Endothelial cell of umbilical vein (primary cell): Measurements from ENCODE around the gene JTB. TPM values are rescaled to one million over a fixed set of nuclear protein-coding genes. Genes with fewer than 3 reads are reported as not detected.

ENCODE experiments used
- BruUV-seq: library from RNA; stranded (reverse); fragments of 400-500 nt; replicated peaks from 2 replicates; lab custom pipeline; 2021; lab: Mats Ljungman, UMichigan
- CTCF ChIA-PET: fragments of 300-600, 350-600 bp; sonication (Branson Sonifier 250); formaldehyde crosslinking; loops from one replicate; lab custom pipeline; 2021; ENCODE audit warnings: antibody characterized with exemption, inconsistent platforms; lab: Charles Lee
- POLR2A ChIA-PET: fragments of 300-600, 350-600 bp; sonication (Branson Sonifier 250); formaldehyde crosslinking; loops from one replicate; lab custom pipeline; 2021; ENCODE audit warnings: antibody characterized with exemption, inconsistent platforms; lab: Charles Lee
- DNase-seq: peaks from one replicate; pipeline ENCODE4 v3.0.0-alpha.2; 2011; ENCODE audit warnings: low read depth, low spot score
- FAIRE-seq: peaks from 2 replicates; lab custom pipeline; 2011; peaks lifted over from hg19 to GRCh38; lab: Jason Lieb, UNC
- H2AFZ ChIP-seq: 2 replicates; pipeline ENCODE4 v1.6.0; 2012; ENCODE audit warnings: low read depth, low read length, control low read depth, inconsistent platforms
- H3K27ac ChIP-seq: 2 replicates; pipeline ENCODE4 v1.5.1; 2011; ENCODE audit warnings: low read depth, mild to moderate bottlenecking, control low read depth, low read length, moderate library complexity; ENCODE audit not compliant: insufficient read depth
- H3K27me3 ChIP-seq, 2 experiments: 2 replicates each; pipeline versions ENCODE4 v1.6.0 to v1.6.1; 2011; ENCODE audit warnings: low read length in 2 of 2, mixed read lengths in 1 of 2; ENCODE audit not compliant: control insufficient read depth in 2 of 2, insufficient read depth in 2 of 2
- H3K36me3 ChIP-seq, 2 experiments: 2 replicates in 1 of 2; 3 replicates in 1 of 2; pipeline ENCODE4 v1.5.1; 2011; ENCODE audit warnings: low read length in 2 of 2, mild to moderate bottlenecking in 1 of 2, moderate library complexity in 1 of 2; ENCODE audit not compliant: control insufficient read depth in 2 of 2, insufficient read depth in 2 of 2; ENCODE audit errors: extremely low read depth in 1 of 2
- H3K4me1 ChIP-seq: 3 replicates; pipeline ENCODE4 v1.5.1; 2011; ENCODE audit warnings: mild to moderate bottlenecking, low read length; ENCODE audit not compliant: control insufficient read depth, insufficient read depth; ENCODE audit errors: extremely low read depth
- H3K4me2 ChIP-seq: 2 replicates; pipeline ENCODE4 v1.6.1; 2011; ENCODE audit warnings: low read length, control low read depth, mixed read lengths; ENCODE audit not compliant: insufficient read depth
- H3K4me3 ChIP-seq, 3 experiments: fragments of 200-600 bp in 1 of 3; sonication (generic), shearing (Covaris generic) in 1 of 3; replicated peaks in 1 of 3; 2 replicates each; pipeline ENCODE4 v1.5.1; 2011 to 2016; ENCODE audit warnings: control low read depth in 3 of 3, low read length in 3 of 3, mild to moderate bottlenecking in 2 of 3, inconsistent platforms in 1 of 3, low read depth in 1 of 3, moderate library complexity in 1 of 3; ENCODE audit not compliant: insufficient read depth in 1 of 3
- H3K79me2 ChIP-seq: 2 replicates; pipeline ENCODE4 v1.6.0; 2012; ENCODE audit warnings: low read length, inconsistent platforms; ENCODE audit not compliant: control insufficient read depth, insufficient read depth
- H3K9ac ChIP-seq: replicated peaks from 2 replicates; pipeline ENCODE3; 2011; ENCODE audit warnings: low read length, control low read depth; ENCODE audit not compliant: insufficient read depth; ENCODE audit errors: extremely low read depth
- H3K9me1 ChIP-seq: replicated peaks from 3 replicates; pipeline ENCODE4 v1.6.0; 2011; ENCODE audit warnings: mild to moderate bottlenecking, low read length; ENCODE audit not compliant: control insufficient read depth, insufficient read depth; ENCODE audit errors: extremely low read depth
- H3K9me3 ChIP-seq: replicated peaks from 2 replicates; pipeline ENCODE4 v1.5.1; 2012; ENCODE audit warnings: low read length, inconsistent platforms; ENCODE audit not compliant: control insufficient read depth, insufficient read depth
- H4K20me1 ChIP-seq: replicated peaks from 2 replicates; pipeline ENCODE3; 2011; ENCODE audit warnings: mild to moderate bottlenecking, low read length; ENCODE audit not compliant: control insufficient read depth, insufficient read depth; ENCODE audit errors: extremely low read depth
- EZH2 ChIP-seq: IDR thresholded peaks from 2 replicates; pipeline ENCODE4 v1.6.1; 2012; ENCODE audit warnings: borderline replicate concordance, low read depth, mild to moderate bottlenecking, moderate library complexity, low read length, inconsistent platforms; ENCODE audit not compliant: severe bottlenecking
- FOS ChIP-seq: IDR thresholded peaks from 2 replicates; pipeline ENCODE4 v1.6.1; 2011; ENCODE audit warnings: mild to moderate bottlenecking, low read length, moderate library complexity, borderline replicate concordance; ENCODE audit not compliant: insufficient read depth
- GATA2 ChIP-seq: IDR thresholded peaks from 2 replicates; pipeline ENCODE4 v1.7.0; 2011; ENCODE audit warnings: low read depth, mild to moderate bottlenecking, moderate library complexity, mixed read lengths, low read length; ENCODE audit not compliant: insufficient read length, insufficient read depth
- JUN ChIP-seq: IDR thresholded peaks from 2 replicates; pipeline ENCODE4 v1.6.1; 2011; ENCODE audit warnings: borderline replicate concordance, low read depth; ENCODE audit not compliant: insufficient read length, insufficient read depth
- MYC ChIP-seq: IDR thresholded peaks from one replicate; pipeline ENCODE4 v1.6.1; 2011; ENCODE audit warnings: mild to moderate bottlenecking, low read depth, low read length
- POLR2A ChIP-seq: IDR thresholded peaks from 2 replicates; pipeline ENCODE4 v1.6.1; 2012; ENCODE audit warnings: low read depth, mild to moderate bottlenecking, control low read depth, low read length
- POLR2AphosphoS5 ChIP-seq: IDR thresholded peaks from 2 replicates; pipeline ENCODE4 v1.6.1; 2012; ENCODE audit warnings: low read depth, mild to moderate bottlenecking, control low read depth, low read length, moderate library complexity; ENCODE audit not compliant: insufficient read depth
- dilution Hi-C: fragments of 300-500 bp; cut with MboI; formaldehyde crosslinking; loops from one replicate; pipeline ENCODE4 v1.15.0; 2019; ENCODE audit warnings: low sequenced_read_pairs; ENCODE audit not compliant: extremely low pct_ligation_motif_present
- intact Hi-C: fragments of 100-400 bp; cut with micrococcal nuclease; formaldehyde crosslinking; loops from one replicate; pipeline ENCODE4 v1.10.0; 2022
- microRNA-seq: library from miRNA; unstranded; fragments of <30 nt; microRNA quantifications from one replicate; pipeline ENCODE4 v1.2.0, GENCODE V29; 2021; ENCODE audit warnings: borderline number of aligned reads, borderline replicate concordance
- polyA plus RNA-seq, 4 experiments: library from polyadenylated mRNA; depleted of rRNA in 3 of 4; stranded (reverse) in 3 of 4; unstranded in 1 of 4; fragments of >200 nt; gene quantifications; 2 replicates each; pipeline versions ENCODE4 v1.2.1 to v1.2.3, GENCODE V29; 2011 to 2012; ENCODE audit warnings: missing spikeins in 1 of 4
- small RNA-seq: library from RNA; depleted of rRNA; stranded (forward); fragments of <200 nt; gene quantifications from one replicate; pipeline ENCODE3, GENCODE V24; 2012; ENCODE audit warnings: low replicate concordance, low read depth; ENCODE audit not compliant: insufficient read depth, insufficient read length
- total RNA-seq: library from RNA; stranded (reverse); gene quantifications from 2 replicates; pipeline ENCODE4 v1.2.3, GENCODE V29; 2021
- TF ChIP-seq, protein P1 (sequence below), 2 donors: IDR thresholded peaks; 1 replicate in 1 of 2; 2 replicates in 1 of 2; pipeline ENCODE4 v1.5.1; 2011; ENCODE audit warnings: low read length in 2 of 2, mild to moderate bottlenecking in 2 of 2, moderate library complexity in 2 of 2, control low read depth in 1 of 2, inconsistent platforms in 1 of 2, low read depth in 1 of 2; ENCODE audit not compliant: insufficient read depth in 1 of 2; ENCODE audit errors: extremely low read depth in 1 of 2
- TF ChIP-seq, protein P2 (sequence below): IDR thresholded peaks from 2 replicates; pipeline ENCODE4 v1.6.1; 2011; ENCODE audit not compliant: insufficient read depth, insufficient read length

The JTB gene
- total and polyA plus RNA-seq, 2 donors (not counting 3 experiments of a cell fraction or from before 2014, with no cell fraction given): 90.2 to 149 TPM

DNA sequence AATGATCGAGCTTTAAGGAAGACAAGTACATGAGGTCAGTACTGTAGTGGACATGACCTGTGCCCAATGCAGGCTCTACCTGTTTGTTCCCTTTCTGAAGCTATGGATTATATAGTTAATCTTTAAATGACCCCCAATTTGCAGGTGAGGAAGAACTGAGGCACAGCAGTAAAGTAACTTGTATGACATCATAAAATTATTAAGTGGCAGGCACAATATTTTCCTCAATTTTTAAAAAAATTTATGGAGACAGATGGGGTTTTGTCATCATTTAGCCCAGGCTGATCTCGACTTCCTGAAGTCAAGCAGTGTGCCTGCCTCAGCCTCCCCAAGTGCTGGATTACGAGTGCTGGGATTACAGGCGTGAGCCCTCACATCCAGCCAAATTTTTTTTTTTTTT lies 51.1 kb downstream of the JTB start:
- no peak for FAIRE-seq

More for the DNA sequence above, 51.1 kb downstream of the JTB start:
- Histone ChIP-seq H3K79me2 (peaks cover 11% of the 10 kb centered on the region), H3K27ac (no peak overlapping the region), H3K27me3 (no peaks in the 10 kb centered on the region), H3K4me3 (no peak overlapping the region), H3K4me2 (no peak overlapping the region), H2AFZ (no peak overlapping the region), H3K9ac (no peak overlapping the region), H3K36me3 (peaks cover 0 to 4% of the 10 kb centered on the region in 2 experiments), H3K4me1 (peaks cover 22% of the 10 kb centered on the region), H3K9me1 (no peaks in the 10 kb centered on the region), H3K9me3 (no peaks in the 10 kb centered on the region), H4K20me1 (no peaks in the 10 kb centered on the region)
- intact Hi-C loops: no loop called here
- CTCF ChIA-PET: interaction anchor here (5.1 kb wide), 1 partner anchor 19 kb away, joined by 34 read pairs; the partner anchor contains the start of gene DENND4B
- no peak for TF ChIP-seq MYC
- TF ChIP-seq, protein P1, sequence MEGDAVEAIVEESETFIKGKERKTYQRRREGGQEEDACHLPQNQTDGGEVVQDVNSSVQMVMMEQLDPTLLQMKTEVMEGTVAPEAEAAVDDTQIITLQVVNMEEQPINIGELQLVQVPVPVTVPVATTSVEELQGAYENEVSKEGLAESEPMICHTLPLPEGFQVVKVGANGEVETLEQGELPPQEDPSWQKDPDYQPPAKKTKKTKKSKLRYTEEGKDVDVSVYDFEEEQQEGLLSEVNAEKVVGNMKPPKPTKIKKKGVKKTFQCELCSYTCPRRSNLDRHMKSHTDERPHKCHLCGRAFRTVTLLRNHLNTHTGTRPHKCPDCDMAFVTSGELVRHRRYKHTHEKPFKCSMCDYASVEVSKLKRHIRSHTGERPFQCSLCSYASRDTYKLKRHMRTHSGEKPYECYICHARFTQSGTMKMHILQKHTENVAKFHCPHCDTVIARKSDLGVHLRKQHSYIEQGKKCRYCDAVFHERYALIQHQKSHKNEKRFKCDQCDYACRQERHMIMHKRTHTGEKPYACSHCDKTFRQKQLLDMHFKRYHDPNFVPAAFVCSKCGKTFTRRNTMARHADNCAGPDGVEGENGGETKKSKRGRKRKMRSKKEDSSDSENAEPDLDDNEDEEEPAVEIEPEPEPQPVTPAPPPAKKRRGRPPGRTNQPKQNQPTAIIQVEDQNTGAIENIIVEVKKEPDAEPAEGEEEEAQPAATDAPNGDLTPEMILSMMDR (IDR thresholded peaks at IDR 0.05; ENCODE audit: extremely low read depth in 1 of 2, insufficient read depth in 1 of 2, low read depth in 1 of 2, low read length in 2 of 2): no peak
- no peak for TF ChIP-seq GATA2
- TF ChIP-seq JUN: no peak
- TF ChIP-seq EZH2: no peak
- TF ChIP-seq, protein P2, sequence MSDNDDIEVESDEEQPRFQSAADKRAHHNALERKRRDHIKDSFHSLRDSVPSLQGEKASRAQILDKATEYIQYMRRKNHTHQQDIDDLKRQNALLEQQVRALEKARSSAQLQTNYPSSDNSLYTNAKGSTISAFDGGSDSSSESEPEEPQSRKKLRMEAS: no peak
- no peak for TF ChIP-seq FOS
- no peak for TF ChIP-seq POLR2A
- no peak for TF ChIP-seq POLR2AphosphoS5
- no TSS peak for BruUV-seq
- no peak for DNase-seq
- POLR2A ChIA-PET: no interaction called here
- dilution Hi-C loops: no loop called here

Small RNAs within 50 kb of the gene (microRNA-seq; reads per million reads assigned to microRNA genes)
- not detected for gene MIR6737

Small RNAs within 50 kb of the gene (small RNA-seq; reads per million reads assigned to genes)
- gene MIR6737: not detected

Other genes with a start within 250 kb of the JTB start
- gene INTS3, start 249.6 kb downstream of the JTB start, total RNA-seq: 56.1 and 63.1 TPM in 2 replicates
- gene INTS3, start 249.6 kb downstream of the JTB start, polyA plus RNA-seq: 61.9 and 75.9 TPM in 2 replicates
- gene SLC27A3, start 202.3 kb downstream of the JTB start, total RNA-seq: 26.5 and 26.6 TPM in 2 replicates
- 34.3 and 40.1 TPM in 2 replicates for gene SLC27A3, start 202.3 kb downstream of the JTB start, polyA plus RNA-seq
- 46.3 and 49.2 TPM in 2 replicates for gene GATAD2B, start 54.7 kb downstream of the JTB start, total RNA-seq
- 6.4 and 8.5 TPM in 2 replicates for gene GATAD2B, start 54.7 kb downstream of the JTB start, polyA plus RNA-seq
- gene DENND4B, start 31.0 kb downstream of the JTB start, total RNA-seq: 54.3 and 57.8 TPM in 2 replicates
- 35.6 and 45.6 TPM in 2 replicates for gene DENND4B, start 31.0 kb downstream of the JTB start, polyA plus RNA-seq
- gene CRTC2, start 19.1 kb downstream of the JTB start, total RNA-seq: 39.0 and 42.2 TPM in 2 replicates
- gene CRTC2, start 19.1 kb downstream of the JTB start, polyA plus RNA-seq: 40.2 and 47.5 TPM in 2 replicates
- gene SLC39A1, start 14.1 kb downstream of the JTB start, total RNA-seq: 75.8 and 77.1 TPM in 2 replicates
- gene SLC39A1, start 14.1 kb downstream of the JTB start, polyA plus RNA-seq: 98.0 and 111 TPM in 2 replicates
- 8.1 and 9.9 TPM in 2 replicates for gene CREB3L4, start 9.8 kb downstream of the JTB start, total RNA-seq
- gene CREB3L4, start 9.8 kb downstream of the JTB start, polyA plus RNA-seq: 11.7 and 12.1 TPM in 2 replicates
- 124 and 135 TPM in 2 replicates for gene RAB13, start 8.7 kb upstream of the JTB start, total RNA-seq
- 54.6 and 76.0 TPM in 2 replicates for gene RAB13, start 8.7 kb upstream of the JTB start, polyA plus RNA-seq
- gene RPS27, start 13.1 kb upstream of the JTB start, total RNA-seq: 1,120 and 1,234 TPM in 2 replicates
- 1,521 and 1,700 TPM in 2 replicates for gene RPS27, start 13.1 kb upstream of the JTB start, polyA plus RNA-seq
- 0.07 TPM in 1 of 2 replicates, not detected in the other for gene NUP210L, start 177.4 kb upstream of the JTB start, total RNA-seq
- gene NUP210L, start 177.4 kb upstream of the JTB start, polyA plus RNA-seq: 0.01 TPM in 1 of 2 replicates, not detected in the other
- 924 and 927 TPM in 2 replicates for gene TPM3, start 214.4 kb upstream of the JTB start, total RNA-seq
- gene TPM3, start 214.4 kb upstream of the JTB start, polyA plus RNA-seq: 318 and 395 TPM in 2 replicates
- gene CFAP141, start 228.7 kb upstream of the JTB start, total RNA-seq: not detected in 2 replicates
- gene CFAP141, start 228.7 kb upstream of the JTB start, polyA plus RNA-seq: not detected in 2 replicates
- gene UBAP2L, start 243.3 kb upstream of the JTB start, total RNA-seq: 229 and 235 TPM in 2 replicates
- 280 and 323 TPM in 2 replicates for gene UBAP2L, start 243.3 kb upstream of the JTB start, polyA plus RNA-seq